ENCODE measurements around the gene MYO7A. TPM values are rescaled to one million over a fixed set of nuclear protein-coding genes. Genes with fewer than 3 reads are reported as not detected.

The MYO7A gene
- total and polyA plus RNA-seq, 2 experiments from 2014 or later: 1.8 to 5.4 TPM

DNA sequence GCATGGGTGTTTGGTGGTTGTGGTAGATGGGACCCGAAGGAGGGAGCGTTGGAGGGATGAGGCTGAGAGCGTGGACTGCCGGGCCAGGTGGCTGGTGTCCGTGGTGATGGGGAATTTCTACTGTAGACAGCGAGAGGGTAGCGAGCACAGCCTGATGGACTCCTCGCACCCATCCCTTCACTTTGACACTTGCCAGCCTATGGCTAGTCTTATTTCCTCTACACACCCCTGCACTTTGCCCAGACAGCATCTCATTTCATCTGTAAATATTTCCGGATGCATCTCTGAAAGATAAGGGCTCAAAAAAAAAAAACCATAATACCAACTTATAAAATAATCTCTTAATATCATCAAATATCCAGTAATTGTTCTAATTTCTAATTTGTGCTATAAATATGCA lies 19.6 kb upstream of the MYO7A start (continued):
- TF ChIP-seq, protein P1, sequence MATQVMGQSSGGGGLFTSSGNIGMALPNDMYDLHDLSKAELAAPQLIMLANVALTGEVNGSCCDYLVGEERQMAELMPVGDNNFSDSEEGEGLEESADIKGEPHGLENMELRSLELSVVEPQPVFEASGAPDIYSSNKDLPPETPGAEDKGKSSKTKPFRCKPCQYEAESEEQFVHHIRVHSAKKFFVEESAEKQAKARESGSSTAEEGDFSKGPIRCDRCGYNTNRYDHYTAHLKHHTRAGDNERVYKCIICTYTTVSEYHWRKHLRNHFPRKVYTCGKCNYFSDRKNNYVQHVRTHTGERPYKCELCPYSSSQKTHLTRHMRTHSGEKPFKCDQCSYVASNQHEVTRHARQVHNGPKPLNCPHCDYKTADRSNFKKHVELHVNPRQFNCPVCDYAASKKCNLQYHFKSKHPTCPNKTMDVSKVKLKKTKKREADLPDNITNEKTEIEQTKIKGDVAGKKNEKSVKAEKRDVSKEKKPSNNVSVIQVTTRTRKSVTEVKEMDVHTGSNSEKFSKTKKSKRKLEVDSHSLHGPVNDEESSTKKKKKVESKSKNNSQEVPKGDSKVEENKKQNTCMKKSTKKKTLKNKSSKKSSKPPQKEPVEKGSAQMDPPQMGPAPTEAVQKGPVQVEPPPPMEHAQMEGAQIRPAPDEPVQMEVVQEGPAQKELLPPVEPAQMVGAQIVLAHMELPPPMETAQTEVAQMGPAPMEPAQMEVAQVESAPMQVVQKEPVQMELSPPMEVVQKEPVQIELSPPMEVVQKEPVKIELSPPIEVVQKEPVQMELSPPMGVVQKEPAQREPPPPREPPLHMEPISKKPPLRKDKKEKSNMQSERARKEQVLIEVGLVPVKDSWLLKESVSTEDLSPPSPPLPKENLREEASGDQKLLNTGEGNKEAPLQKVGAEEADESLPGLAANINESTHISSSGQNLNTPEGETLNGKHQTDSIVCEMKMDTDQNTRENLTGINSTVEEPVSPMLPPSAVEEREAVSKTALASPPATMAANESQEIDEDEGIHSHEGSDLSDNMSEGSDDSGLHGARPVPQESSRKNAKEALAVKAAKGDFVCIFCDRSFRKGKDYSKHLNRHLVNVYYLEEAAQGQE (IDR thresholded peaks at IDR 0.05; ENCODE audit: unreplicated experiment): no peak

GRCh38 chr11:77109236-77110019 lies 18.6 kb upstream of the MYO7A start:
- ATAC-seq (no peak), DNase-seq (ENCODE audit: low spot score) (no peak)
- no peak overlapping the region for H3K27ac ChIP-seq (ENCODE audit: low read depth)
- no peak overlapping the region for H2AFZ ChIP-seq
- H3K9me2 ChIP-seq (ENCODE audit: insufficient read depth): no peaks in the 10 kb centered on the region
- Mint-ChIP-seq H3K36me3 (ENCODE audit: low read depth) (no peaks in the 10 kb centered on the region; the same call in 2 of the 3 replicates), H3K9me3 (no peaks in the 10 kb centered on the region), H3K4me1 (peaks cover 8% of the 10 kb centered on the region), H3K27ac (no peak overlapping the region), H3K27me3 (ENCODE audit: insufficient read depth, low read depth, poor library complexity) (peaks cover 13% of the 10 kb centered on the region), H3K4me3 (no peak overlapping the region)
- H3K36me3 ChIP-seq (ENCODE audit: insufficient read depth): no peaks in the 10 kb centered on the region
- no peaks in the 10 kb centered on the region for H3F3A ChIP-seq (replicated peaks; ENCODE audit: low read depth)
- no peaks in the 10 kb centered on the region for H3K4me1 ChIP-seq (ENCODE audit: insufficient read depth)
- no peaks in the 10 kb centered on the region for H3K27me3 ChIP-seq (ENCODE audit: insufficient read depth)
- H4K20me1 ChIP-seq (replicated peaks; ENCODE audit: insufficient read depth): no peaks in the 10 kb centered on the region
- H3K4me3 ChIP-seq: no peak overlapping the region
- H3K79me2 ChIP-seq (replicated peaks; ENCODE audit: insufficient read depth): no peaks in the 10 kb centered on the region
- H3K4me2 ChIP-seq: no peak overlapping the region
- TF ChIP-seq ZNF331 (CRISPR knock-in tag; IDR thresholded peaks at IDR 0.05; ENCODE audit: low read depth) (no peak), EZH2 (IDR thresholded peaks at IDR 0.05; ENCODE audit: low read depth, unreplicated experiment) (no peak), ZNF114 (CRISPR knock-in tag; IDR thresholded peaks at IDR 0.05) (no peak), CREB1 (CRISPR knock-in tag; IDR thresholded peaks at IDR 0.05; ENCODE audit: low read depth) (no peak), EZH2phosphoT487 (IDR thresholded peaks at IDR 0.05; ENCODE audit: unreplicated experiment) (no peak), POLR2AphosphoS5 (IDR thresholded peaks at IDR 0.05; ENCODE audit: low read depth) (no peak), NANOG (IDR thresholded peaks at IDR 0.05; ENCODE audit: borderline replicate concordance) (no peak), JUNB (IDR thresholded peaks at IDR 0.05; ENCODE audit: unreplicated experiment) (no peak), CTCF (conservative IDR thresholded peaks at IDR 0.05; ENCODE audit: low read depth in 2 of 2) (no peak), ETS1 (IDR thresholded peaks at IDR 0.05) (no peak), STAT1 (IDR thresholded peaks at IDR 0.05; ENCODE audit: unreplicated experiment) (no peak)
- TF ChIP-seq, protein P2, sequence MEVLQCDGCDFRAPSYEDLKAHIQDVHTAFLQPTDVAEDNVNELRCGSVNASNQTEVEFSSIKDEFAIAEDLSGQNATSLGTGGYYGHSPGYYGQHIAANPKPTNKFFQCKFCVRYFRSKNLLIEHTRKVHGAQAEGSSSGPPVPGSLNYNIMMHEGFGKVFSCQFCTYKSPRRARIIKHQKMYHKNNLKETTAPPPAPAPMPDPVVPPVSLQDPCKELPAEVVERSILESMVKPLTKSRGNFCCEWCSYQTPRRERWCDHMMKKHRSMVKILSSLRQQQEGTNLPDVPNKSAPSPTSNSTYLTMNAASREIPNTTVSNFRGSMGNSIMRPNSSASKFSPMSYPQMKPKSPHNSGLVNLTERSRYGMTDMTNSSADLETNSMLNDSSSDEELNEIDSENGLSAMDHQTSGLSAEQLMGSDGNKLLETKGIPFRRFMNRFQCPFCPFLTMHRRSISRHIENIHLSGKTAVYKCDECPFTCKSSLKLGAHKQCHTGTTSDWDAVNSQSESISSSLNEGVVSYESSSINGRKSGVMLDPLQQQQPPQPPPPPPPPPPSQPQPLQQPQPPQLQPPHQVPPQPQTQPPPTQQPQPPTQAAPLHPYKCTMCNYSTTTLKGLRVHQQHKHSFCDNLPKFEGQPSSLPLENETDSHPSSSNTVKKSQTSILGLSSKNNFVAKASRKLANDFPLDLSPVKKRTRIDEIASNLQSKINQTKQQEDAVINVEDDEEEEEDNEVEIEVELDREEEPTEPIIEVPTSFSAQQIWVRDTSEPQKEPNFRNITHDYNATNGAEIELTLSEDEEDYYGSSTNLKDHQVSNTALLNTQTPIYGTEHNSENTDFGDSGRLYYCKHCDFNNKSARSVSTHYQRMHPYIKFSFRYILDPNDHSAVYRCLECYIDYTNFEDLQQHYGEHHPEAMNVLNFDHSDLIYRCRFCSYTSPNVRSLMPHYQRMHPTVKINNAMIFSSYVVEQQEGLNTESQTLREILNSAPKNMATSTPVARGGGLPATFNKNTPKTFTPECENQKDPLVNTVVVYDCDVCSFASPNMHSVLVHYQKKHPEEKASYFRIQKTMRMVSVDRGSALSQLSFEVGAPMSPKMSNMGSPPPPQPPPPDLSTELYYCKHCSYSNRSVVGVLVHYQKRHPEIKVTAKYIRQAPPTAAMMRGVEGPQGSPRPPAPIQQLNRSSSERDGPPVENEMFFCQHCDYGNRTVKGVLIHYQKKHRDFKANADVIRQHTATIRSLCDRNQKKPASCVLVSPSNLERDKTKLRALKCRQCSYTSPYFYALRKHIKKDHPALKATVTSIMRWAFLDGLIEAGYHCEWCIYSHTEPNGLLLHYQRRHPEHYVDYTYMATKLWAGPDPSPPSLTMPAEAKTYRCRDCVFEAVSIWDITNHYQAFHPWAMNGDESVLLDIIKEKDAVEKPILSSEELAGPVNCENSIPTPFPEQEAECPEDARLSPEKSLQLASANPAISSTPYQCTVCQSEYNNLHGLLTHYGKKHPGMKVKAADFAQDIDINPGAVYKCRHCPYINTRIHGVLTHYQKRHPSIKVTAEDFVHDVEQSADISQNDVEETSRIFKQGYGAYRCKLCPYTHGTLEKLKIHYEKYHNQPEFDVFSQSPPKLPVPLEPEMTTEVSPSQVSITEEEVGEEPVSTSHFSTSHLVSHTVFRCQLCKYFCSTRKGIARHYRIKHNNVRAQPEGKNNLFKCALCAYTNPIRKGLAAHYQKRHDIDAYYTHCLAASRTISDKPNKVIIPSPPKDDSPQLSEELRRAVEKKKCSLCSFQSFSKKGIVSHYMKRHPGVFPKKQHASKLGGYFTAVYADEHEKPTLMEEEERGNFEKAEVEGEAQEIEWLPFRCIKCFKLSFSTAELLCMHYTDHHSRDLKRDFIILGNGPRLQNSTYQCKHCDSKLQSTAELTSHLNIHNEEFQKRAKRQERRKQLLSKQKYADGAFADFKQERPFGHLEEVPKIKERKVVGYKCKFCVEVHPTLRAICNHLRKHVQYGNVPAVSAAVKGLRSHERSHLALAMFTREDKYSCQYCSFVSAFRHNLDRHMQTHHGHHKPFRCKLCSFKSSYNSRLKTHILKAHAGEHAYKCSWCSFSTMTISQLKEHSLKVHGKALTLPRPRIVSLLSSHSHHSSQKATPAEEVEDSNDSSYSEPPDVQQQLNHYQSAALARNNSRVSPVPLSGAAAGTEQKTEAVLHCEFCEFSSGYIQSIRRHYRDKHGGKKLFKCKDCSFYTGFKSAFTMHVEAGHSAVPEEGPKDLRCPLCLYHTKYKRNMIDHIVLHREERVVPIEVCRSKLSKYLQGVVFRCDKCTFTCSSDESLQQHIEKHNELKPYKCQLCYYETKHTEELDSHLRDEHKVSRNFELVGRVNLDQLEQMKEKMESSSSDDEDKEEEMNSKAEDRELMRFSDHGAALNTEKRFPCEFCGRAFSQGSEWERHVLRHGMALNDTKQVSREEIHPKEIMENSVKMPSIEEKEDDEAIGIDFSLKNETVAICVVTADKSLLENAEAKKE (CRISPR knock-in tag; IDR thresholded peaks at IDR 0.05): no peak
